Effector CD8-positive, alpha-beta T cell (primary cell): ENCODE measurements around the gene BNIP3.
"Not testable (repeated sequence)": the region's sequence is repeated elsewhere in the genome, so short reads cannot be mapped to it uniquely, and the experiment has no call there.

Source experiments
- DNase-seq: peaks from one replicate; lab custom pipeline; 2025; lab: John Stamatoyannopoulos, UW

Gene BNIP3

DNA sequence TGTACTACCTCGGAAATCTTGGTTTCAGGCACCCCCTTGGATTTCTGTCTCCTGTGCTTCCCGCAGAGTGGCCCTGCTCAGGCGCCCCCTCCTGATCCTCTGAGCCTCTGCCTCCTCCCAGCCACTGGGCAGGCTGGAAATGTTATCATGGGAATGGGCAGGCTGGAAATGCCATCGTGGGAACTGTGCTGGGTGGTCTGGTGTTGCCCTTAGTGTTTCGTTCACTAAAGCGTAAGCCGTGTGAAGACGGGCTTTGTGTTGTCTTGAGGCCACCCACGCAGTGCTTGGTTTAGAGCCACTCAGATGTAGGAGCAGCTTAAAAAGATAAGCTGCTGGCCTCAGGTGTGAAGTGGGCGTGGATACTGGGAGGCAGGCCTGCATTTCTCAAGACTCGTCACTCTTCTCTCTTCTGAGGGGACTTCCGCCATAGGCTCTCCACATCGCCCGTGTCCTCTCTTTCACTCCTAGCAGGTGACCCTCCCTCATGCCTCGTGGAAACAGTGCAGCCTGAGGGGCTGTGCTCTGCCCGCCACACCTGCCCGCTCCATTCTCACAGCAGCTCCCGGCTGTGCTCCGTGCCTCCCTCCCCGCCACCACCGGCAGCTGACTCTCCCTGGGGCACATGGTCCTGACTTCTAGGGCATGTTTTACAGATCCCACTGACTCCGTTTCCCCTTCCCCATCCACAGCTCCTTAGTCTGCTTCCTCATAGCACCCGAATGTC, 52.4 kb downstream of the BNIP3 start:
- no peak for DNase-seq

DNA sequence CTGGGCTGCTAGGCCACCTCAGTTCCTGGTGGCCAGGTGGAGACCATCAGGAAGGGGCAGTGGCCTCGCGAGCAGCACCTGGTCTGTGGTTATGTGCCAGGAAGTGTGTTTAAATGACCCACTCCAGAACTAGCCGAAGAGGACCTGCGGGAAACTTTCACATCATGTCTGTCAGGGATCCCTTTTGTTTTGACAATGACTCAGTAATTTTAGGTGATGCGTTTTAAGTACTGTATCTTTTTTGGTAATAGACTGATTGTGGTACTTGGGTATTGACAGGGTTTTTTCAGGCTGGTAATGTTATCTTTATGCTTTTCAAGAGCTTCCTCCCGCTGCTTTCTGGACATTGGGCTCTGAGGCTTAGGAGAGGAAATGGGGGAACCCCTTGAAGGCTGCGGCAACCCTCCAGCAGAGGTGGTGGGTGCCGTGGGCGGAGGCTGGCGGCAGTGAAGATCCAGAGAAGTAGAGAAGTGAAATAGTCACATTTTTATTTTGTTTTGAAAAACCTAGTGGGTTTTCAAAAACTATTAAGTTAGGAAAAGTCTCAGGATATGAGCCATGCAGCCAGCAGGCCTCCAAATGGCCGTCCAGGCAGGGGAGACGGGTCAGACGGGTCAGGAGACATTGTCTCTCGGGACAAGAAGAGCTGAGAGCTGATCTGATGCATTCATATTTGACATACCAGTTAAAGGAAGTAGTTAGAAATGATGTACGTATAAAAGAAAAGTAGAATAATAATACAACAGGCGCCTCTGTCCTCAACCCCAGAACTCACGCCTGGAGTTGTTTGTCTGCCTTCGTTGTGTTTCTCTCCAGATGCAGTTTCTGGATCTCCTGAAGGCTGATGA, 53.3 kb downstream of the BNIP3 start:
- DNase-seq: no peak

DNA sequence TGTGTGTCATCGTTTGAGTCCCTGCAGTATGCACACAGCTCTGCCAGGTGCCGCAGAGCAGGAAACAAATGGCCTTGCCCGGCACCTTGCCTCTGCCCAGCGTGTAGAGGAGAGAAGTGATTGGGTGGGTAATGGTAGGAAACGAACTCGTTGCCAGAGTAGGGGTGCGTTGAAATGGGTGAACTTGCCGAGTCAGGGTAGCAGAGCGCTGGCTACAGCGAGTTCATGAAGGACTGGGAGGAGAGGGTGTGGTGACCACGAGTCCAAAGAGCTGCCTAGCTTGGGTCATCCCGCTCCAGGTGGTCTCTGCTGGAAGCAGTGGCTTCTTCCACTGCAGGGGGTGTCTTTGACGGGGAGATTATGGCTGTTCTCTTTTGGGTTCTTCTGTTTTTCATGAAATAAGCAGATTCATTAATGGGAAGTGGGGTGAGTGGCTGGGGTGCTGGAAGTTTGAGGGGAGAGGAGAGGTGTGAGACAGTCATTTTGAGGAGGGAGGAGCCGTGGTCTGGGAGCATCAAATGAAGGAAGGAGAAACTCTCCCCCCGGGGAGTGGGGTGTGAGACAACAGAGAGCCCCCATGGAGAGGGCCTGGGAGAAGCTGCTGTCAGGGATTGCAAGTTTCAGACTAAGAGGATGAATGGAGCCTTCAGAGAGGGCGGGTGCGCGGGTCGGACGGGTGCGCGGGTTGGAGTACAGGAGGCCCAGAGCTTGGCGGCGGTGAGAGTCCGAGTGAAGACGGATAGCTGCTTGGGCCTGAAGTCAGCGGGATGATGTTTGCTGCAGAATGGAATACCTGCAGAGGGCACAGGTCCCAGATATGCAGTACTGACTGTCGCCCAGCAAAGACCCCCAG, 54.8 kb downstream of the BNIP3 start:
- no peak for DNase-seq

DNA sequence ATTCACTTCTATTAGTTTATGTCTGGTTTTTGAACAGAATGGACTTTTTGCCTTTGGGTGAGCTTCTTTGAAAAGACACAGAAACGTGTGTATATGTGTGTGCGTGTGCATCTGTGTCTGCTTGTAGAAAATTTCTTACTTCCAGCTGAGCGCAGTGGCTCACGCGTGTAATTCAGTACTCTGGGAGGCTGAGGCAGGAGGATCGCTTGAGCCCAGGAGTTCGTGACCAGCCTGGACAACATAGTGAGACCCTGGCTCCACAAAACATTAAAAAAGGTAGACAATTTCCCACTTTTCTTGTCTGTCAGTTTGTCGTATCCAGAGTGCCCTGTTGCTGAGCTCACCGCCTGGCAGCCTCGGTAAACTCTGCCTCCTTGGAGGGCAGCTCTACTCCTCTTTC, 55.5 kb downstream of the BNIP3 start:
- no peak for DNase-seq

DNA sequence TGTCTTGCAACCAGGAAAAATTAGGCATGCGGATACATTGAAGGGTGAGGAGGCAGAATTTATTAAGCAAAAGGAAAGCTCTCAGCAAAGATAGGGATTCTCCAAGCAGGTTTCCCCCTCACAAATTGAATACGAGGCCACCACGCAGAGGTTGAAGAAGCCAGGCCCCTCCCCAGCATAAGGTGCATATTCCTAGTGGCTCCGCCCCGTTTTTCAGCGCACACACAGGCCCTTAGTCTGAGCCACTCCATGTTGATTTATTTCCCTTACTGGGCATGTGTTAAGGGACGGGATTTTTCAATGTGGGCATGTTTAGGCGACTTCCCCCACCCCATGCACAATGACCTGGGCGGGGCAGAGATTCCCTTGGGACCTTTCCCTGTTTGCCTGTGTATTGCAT, 56.0 kb downstream of the BNIP3 start:
- no peak for DNase-seq

DNA sequence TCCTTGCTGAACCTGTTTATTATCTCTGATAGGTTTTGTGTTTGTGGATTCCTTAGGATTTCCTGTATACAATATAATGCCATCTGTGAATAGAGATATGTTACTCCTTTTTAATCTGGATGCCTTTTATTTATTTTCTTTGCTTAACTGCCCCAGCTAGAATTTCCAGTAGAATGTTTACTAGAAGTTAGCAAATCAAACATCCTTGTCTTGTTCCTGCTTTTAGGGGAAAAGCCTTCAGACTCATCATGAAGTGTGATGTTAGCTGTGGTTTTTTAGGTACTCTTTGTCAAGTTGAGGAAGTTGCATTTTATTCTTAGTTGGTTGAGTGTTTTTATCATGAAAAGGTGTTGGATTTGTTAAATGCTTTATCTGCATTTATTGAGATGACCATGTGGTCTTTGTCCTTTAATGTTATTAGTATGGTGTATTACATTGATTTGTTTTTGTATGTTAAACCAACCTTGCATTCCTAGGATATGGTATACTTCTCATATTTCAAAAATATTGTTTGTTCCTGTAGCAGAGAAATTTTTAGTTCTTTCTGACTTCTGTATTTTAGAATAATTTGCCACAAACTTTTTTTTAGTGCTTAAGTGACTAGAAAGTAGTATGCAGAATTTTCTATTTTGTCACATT, 56.6 kb downstream of the BNIP3 start:
- DNase-seq: no peak

DNA sequence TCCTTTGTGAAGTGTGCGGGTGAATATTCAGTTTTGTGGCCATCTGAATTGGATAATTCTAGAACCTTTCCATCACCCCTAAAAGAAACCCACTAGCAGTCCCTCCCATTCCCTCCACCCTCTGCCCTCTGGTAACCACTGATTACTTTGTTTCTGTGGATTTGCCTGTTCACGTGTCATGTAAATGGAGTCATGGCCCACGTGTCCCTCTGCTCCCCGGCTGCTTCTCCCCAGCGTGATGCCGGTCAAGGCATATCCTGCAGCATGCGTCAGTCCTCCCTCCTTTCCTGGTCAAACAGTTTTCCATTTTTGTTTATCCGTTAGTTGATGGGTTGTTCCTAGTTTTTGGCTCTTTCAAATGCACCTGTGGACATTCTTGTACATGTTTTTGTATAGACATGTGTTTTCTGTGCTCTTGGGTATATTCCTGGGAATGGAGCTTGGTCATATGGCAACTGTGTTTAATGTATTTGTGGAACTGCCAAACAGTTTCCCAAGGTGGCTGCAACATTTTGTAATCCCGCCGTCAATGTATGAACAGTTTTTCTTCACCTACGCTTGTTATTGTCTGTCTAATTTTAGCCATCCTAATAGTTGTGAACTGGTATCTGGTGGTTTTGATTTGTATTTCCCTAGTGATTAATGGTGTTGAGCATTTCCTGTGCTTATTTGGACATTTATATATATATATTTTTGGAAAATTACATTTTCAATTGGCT, 58.5 kb downstream of the BNIP3 start:
- DNase-seq: no peak

DNA sequence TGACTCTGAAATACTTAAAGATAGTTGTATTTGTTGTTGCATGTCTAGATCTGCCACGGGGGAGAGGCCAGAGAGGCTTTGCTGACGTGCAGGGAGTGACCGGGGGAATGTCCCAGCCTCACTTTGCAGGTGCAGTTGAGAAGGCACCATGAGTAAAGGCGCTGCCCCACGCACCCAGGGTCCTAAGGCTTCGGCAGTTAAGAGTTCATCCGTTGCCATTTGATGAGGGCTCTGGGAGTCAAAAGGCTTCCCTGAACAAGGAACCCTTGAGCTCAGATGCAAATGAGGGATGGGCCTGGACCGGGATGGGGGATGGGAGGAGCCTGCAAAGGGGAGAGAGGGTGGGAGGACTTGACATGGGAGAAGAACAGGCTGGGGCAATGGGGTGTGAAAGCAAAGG, 60.5 kb downstream of the BNIP3 start:
- DNase-seq: no peak

DNA sequence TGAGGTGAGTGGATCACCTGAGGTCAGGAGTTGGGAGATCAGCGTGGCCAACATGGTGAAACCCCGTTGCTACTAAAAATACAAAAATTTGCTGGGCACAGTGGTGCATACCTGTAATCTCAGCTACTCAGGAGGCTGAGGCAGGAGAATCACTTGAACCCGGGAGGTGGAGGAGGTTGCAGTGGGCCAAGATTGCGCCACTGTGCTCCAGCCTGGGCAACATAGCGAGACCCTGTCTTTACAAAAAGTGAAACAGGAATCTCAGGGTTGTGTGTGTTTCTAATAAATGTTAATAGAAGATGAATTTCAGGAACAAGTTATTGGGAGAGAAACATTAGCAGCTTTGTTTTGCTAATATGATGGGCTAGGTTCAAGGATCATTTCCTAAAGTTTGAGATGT, 61.0 kb downstream of the BNIP3 start:
- DNase-seq: no peak

DNA sequence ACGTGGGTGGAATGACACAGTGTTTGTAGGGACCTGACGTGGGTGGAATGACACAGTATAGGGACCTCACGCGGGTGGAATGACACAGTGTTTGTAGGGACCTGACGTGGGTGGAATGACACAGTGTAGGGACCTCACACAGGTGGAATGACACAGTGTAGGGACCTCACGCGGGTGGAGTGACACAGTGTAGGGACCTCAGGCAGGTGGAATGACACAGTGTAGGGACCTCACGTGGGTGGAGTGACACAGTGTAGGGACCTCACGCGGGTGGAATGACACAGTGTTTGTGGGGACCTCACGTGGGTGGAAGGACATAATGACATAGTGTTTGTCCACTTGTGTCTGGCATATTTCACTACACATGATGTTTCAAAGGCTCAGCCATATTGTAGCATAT, 61.6 kb downstream of the BNIP3 start:
- DNase-seq: no peak

DNA sequence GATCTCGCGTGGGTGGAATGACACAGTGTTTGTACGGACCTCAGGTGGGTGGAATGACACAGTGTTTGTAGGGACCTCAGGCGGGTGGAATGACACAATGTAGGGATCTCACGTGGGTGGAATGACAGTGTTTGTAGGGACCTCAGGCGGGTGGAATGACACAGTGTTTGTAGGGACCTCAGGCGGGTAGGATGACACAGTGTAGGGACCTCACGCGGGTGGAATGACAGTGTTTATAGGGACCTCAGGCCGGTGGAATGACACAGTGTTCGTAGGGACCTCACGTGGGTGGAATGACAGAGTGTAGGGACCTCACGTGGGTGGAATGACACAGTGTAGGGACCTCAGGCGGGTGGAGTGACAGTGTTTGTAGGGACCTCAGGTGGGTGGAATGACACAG, 62.3 kb downstream of the BNIP3 start:
- DNase-seq: not testable (repeated sequence)
